Measurements from ENCODE around the gene RBBP8NL.
"Not testable (repeated sequence)": the region's sequence is repeated elsewhere in the genome, so short reads cannot be mapped to it uniquely, and the experiment has no call there.

Gene RBBP8NL

DNA sequence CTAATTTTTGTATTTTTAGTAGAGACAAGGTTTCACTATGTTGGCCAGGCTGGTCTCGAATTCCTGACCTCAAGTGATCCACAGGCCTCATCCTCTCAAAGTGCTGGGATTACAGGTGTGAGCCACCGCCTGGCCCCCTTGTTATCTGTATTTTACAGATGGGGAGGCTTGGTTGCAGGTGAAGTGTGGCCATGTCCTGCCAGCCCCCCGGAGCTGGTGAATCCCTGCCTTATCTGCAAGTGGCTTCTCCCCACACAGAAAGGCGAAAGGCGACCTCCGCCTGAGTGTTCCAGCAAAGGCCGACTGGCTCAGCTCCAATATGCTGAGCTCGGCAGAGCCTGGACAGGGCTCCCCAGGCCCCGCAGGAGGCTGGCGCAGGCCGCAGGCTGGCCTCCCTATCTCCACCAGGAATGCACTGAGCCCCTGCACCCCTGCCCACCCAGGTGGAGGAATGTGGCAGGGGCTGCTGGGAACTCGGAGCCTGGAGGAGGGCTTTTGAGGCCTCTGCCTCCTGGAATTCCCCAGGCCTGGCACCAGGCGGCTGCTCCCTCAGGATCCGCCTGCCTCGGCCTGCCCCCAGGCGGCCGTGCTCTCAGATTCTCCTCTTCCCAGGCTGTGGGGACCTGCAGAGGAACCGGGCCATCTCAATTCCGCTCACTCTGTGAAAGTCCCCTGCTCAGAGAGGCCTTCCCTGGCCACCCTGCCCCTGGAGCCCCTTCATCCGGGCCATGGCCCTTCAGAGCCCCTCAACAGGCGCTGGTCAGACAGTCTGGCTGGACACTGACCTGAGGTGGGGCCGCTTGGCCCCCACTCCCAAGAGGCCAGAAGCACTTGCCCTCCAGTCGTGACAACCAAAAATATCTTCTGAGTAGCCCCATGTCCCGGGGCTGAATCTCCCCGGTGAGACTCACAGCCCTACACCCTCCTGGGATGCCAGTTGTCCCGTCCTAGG, 51.0 kb downstream of the RBBP8NL start:
- DNase-seq (ENCODE audit: low read depth in 4 of 4, low spot score in 1 of 4) = no peak

GRCh38 chr20:62374331-62375152, 52.8 kb downstream of the RBBP8NL start:
- DNase-seq (ENCODE audit: low read depth in 4 of 4, low spot score in 1 of 4) = no peak

- DNase-seq (ENCODE audit: low read depth in 4 of 4, low spot score in 1 of 4) = not testable (repeated sequence)
Measured at GRCh38 chr20:62373631-62374179, 53.6 kb downstream of the RBBP8NL start.

DNA sequence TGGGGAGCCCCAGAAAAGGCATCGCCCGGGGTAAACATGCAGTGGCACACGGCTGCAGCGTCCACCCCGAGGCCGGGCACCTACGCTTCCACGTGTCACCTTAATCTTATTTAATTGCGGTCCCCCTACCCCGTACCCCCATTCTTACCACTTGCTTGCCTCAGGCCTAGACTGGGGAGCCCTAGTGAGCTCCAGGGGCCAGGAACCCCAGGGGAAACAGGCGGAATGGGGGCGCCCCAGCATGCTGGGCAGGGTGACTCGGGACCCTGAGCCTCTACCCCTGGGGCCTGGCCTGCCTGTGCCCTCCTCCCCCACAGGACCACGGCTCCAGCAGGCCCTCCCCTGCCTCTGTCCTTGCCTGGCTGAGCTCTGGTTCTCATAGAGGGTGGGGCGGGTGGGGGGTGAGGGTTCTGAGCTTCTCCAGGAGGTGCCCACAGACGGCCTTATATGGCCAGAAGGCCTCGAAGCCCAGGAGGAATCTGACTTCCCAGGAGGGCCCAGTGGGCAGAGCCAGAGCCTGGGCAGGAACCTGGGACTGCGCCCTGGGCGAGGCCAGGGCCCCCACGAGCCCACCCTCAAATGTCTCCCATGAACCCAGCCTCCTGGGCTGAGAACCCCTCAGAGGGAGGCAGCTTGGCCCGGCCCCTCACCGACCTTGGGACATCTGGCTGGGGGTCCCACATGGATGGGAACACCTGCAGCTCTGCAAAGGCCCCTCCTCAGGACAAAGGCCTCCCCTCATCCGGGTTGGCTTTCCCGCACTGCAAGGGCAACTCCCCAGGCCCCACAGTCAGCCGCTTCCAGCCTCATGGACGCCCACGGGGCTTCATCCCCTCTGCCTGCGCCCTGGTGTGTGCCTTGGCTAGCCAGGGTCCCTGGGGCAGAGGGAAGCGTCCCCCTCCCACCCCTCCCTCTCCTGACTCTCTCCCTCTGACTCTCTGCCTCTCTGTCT, 55.0 kb downstream of the RBBP8NL start:
- no peak for DNase-seq (ENCODE audit: low read depth in 4 of 4, low spot score in 1 of 4)

DNA sequence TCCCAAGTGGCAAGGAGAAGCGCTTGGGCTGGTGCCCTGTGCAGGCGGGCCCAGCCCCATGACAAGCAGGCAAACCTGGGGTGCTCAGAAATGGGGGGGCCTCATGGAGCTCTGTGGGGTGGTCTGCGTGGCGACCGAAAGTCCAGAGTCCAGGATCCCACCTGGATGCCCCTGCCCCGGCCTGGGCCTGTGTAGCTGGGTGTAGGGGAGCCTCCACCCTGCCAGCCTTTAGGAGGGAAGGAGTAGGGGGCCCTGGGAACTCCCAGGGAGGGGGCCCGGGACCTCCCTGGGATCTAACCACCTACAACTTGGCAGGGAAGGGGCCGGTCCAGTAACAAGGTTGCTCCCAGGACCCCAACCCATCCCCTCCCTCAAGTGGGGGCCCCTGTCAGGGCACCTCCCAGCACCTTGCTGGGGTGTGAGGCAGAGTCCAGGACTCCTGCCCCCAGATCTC, 55.7 kb downstream of the RBBP8NL start:
- no peak for DNase-seq (ENCODE audit: low read depth in 4 of 4, low spot score in 1 of 4)

GRCh38 chr20:62370807-62371587, 56.3 kb downstream of the RBBP8NL start:
- DNase-seq (ENCODE audit: low read depth in 4 of 4, low spot score in 1 of 4) = no peak

GRCh38 chr20:62370115-62370806, 57.1 kb downstream of the RBBP8NL start:
- DNase-seq (ENCODE audit: low read depth in 4 of 4, low spot score in 1 of 4) = peak in 1 of 4 experiments; percentile 38

DNA sequence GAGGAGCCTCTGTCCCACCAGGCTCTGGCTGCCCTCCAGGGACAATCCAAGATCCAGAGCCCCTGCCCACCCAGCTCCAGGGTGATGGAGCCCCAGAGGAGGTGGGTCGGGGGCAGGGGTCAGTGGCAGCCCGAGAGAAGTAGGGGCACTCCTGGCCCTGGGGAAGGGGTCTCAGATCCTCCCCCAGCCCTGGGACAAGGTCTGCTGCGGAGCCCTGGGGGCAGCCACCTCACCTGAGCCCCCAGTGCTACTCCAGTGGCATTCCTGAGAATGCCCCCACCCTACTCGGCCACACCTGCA, 57.6 kb downstream of the RBBP8NL start:
- no peak for DNase-seq (ENCODE audit: low read depth in 4 of 4, low spot score in 1 of 4)

DNA sequence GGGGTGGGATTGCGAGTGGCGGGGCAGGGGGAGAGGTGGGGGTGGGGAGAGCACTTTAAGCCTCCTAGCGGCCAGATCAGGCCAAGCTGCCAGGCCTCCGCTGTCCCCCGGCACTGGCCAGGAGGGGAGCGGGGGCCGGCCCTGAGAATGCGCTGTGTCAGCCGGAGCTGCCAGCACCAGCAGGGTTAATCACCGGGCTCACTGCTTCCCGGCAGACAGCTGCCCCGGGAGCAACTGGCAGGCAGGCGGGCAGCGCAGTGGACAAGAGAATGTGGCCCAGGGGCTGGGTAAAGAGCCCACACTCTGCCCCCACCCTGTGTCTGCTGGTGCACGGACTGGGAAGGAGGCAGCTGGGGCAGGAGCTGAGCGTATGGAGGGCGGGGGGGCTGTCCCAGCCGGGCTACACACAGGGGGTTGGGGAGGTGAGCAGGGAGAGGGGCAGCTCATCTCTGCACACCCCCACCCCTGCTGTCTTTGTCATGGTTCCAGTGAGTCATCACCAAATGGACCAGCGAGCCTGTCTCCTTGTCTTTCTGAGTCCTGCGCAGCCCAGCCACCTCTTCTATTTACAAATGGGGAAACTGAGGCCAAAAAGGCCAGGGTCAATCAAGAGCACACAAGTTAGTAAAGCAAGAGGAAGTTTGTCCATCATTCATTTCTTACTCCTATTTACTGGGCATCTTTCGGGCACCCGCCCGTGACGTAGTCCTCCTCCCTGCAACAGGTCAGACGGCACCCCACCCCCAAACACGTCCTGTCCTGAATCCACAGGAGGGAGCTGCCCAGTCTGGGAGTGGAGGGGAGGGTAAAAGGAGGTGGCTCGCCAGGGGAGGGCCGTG, 58.1 kb downstream of the RBBP8NL start:
- no peak for DNase-seq (ENCODE audit: low read depth in 4 of 4, low spot score in 1 of 4)

DNA sequence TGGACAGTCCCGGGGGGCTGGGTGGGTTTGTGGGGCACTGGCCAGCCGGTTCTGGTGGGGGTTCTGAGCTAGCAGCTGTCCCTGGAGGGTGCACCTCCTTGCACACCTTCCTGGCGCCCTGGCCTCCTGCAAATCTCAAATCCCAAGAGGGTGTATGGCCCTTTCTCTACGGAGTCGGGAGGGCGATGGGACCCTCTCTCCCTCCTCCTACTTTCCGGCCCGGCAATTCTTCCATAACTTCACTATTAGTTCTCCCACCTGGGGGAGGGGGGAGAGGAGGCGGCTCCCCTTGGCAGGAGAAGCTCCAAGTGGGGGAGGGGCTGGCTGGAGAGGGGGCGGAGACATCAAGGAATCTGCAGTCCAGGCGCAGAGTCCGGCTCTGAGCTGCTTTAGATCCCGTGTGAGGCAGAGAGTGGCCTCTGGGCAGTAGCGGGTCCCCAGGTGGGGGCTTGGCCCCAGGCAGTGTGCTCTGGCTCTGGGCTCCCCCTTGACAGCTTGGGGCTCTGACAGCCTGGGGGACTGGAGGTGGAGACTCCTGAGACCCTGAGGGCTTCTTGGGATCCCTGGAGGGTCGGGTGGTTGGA, 58.9 kb downstream of the RBBP8NL start:
- no peak for DNase-seq (ENCODE audit: low read depth in 4 of 4, low spot score in 1 of 4)

DNA sequence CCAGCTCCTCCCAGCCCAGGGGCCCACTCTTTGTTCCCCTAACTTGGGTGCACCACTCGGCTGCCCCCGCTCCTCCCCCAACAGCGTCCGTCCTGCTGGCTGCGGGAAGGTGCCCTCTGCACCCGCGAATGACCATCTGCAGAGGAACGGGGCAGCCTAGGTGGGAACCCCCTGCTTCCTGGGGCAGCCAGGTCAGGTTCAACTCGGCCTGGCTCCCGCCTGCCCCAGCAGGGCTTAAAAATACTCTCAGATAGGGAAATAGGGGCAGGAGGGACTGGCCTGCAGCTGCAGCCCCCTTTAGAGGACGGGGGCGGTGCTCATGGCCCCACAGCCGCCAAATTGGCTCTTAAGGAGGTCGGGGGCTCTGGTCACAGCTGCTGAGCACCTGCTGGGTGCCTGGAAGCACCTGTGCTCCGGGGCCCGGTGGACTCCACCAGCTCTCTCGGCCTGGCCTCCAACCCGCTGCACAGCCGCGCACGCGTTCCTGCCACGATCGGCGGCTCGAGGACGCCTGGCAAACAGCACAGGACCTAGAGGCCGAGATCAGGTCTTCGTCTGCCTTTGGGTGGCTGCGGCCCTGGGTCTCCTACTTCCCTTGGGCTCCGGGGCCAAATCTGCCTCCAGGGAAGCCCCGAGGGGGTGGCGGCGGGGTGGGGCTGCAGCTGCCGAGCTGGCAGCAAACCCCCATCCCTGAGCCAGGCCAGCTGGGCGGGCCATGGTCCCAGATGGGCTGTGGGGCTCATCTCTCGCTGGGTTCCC, 59.5 kb downstream of the RBBP8NL start:
- no peak for DNase-seq (ENCODE audit: low read depth in 4 of 4, low spot score in 1 of 4)

DNA sequence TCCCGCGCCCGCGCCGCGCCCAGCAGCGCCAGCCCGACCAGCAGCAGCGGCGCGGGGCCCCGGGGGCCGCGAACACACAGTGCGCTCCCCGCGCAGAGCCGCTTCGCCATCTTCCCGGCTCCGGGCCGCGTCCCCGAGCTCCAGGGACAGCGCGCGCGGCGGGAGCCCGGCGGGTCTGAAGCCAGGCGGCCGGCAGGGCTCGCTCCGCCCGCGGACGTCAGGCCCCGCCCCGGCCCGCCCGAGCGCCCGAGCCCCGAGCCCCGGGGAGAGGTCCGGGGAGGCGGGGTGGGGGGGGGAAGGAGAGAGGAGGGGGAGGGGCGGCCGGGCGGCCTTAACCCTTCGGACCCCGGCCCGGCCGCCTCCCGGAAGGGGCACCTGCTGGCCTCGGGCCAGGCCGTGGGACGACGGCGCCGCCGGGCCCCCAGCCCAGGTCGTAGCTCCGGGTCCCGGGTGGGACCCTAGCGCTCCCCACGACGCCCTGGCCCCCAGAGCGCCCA, 60.2 kb downstream of the RBBP8NL start, which contains the start of gene LAMA5:
TSS of gene LAMA5 (minus strand) at position 177 of the 497 bp plus-strand sequence. CDS start at position 110, 67 bp downstream.
- DNase-seq (ENCODE audit: low read depth in 4 of 4, low spot score in 1 of 4) = no peak

DNA sequence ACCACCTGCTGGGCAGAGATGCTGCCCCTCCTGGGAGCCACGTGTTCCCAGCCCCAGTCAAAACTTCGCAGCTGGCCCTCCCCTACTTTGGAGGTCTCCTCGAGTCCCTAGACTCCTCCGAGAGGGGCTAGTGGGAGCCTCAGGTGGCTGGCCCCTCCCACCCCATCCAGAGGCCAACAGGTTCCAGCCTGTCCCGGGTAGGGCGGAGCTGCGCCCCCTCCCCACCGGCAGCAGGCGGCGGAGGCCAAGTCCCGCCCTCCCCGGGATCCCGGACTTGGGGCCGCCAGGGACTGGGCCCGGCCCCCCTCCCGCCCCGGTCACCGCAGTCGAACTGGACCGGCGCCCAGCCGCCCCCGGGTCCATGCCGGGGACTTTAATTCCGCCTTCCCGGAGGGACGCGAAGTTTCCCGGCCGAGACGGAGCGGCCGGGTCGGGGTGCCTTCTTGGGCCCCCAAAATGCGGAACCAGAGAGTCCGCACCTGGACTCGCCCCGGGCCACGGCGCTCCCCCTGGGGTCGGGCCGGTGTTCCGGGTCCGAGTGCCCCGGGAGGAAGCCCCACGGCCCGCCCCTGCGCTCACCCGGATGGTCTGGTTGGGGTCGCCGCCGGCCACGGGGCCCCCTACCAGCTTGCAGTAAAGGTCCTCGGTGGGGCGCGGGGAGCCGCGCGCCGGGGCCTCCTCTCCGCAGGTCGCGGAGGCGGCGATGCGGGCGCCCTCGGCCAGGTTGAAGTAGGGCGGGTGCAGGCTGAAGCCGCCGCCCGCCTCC, 60.8 kb downstream of the RBBP8NL start:
- DNase-seq (ENCODE audit: low read depth in 4 of 4, low spot score in 1 of 4) = no peak

DNA sequence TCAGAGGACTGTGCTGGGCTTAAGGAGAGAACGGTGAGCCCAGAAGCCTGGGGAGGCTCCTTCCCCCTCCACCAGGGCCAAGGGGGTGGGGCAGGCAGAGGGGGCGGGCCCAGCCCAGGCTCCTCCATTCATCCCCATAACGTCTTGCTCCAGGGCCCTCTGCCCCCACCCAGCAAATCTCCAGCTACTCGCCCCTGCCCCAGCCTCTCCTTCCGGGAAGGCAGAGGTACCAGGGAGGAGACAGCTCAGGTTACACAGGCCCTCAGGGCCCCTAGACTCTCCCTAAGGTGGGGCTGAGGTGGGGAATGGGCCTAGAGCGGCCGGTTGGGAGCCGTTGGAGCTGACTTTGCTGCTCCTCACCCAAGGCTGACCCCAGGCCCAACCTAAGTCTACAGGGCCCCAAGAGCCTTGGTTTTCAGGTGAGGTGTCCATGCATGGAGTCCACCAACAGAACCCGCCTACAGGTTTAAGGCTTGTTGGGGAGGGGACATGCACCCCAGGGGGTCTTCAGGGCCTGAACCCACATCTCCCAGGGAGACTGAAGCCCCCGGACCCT, 61.4 kb downstream of the RBBP8NL start:
- no peak for DNase-seq (ENCODE audit: low read depth in 4 of 4, low spot score in 1 of 4)

DNA sequence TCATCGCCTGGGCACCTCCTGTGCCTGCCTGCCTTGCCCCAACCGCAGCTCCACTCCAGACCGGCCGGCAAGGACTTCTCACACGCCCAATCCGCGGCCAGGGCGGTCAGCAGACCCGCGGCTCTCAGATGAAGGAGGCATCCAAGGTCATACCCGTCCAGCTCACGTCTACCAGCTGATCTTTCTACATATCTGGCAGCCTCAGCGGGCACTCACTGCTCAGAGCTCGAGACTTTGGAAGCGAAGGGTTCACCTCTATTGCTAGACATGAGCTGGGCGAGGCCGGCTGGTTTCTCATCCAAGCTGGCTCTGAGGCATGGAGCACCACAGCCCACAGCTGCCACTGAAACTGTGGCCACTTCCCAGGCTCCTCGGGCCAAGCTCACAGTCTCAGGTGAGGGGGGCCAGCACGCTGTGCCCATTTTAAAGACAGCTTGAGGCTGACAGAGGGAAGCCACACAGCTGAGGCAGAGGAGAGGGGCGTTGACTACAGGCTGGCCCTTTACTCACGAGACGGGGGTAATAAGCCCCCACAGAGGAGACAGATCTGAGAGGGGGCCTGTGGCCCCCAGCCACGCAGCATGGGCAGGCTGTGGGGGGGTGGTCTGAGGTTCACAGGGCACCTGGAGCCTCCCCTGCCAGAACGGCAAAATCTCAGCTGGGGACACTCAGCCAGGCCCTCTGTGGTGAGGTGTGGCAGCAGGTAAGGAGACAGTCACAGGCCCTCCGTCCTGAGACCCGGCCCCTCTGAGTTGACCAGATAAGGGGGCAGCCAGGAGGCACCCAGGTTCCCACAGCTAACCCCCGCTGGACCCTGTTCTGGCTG, 62.2 kb downstream of the RBBP8NL start:
- no peak for DNase-seq (ENCODE audit: low read depth in 4 of 4, low spot score in 1 of 4)
